ENCODE results near the gene GRK7. TPM values are rescaled to one million over a fixed set of nuclear protein-coding genes. Genes with fewer than 3 reads are reported as not detected.

The GRK7 gene
- total and polyA plus RNA-seq, 9 of the 15 experiments (the other 6 are each of a cell fraction or from before 2014, with no cell fraction given) = 0.01 to 0.08 (median 0.04) TPM; not detected in 3

- CTCF ChIA-PET (ENCODE audit: low intra/inter-chr PET ratio) = no interaction called here
- no peak for FAIRE-seq
- no peaks in the 10 kb centered on the region for H3K79me2 ChIP-seq (ENCODE audit: control insufficient read depth, insufficient read depth, low read length)
These were observed 10.5 kb downstream of the GRK7 start for GRCh38 chr3:141773676-141774075.

More at GRCh38 chr3:141773676-141774075, 10.5 kb downstream of the GRK7 start:
- no peak overlapping the region for H3K4me2 ChIP-seq (ENCODE audit: insufficient read depth, low read length)
- no peak overlapping the region for H3K4me3 ChIP-seq
- peaks cover 3 to 6% of the 10 kb centered on the region in 2 experiments; a peak in 3 of 5 replicates for H3K4me1 ChIP-seq (replicated peaks in 1 of 2; ENCODE audit: control insufficient read depth in 2 of 2, insufficient read depth in 2 of 2, low read length in 2 of 2)
- no peaks in the 10 kb centered on the region for H4K20me1 ChIP-seq (replicated peaks; ENCODE audit: control insufficient read depth, insufficient read depth, low read length)
- POLR2A ChIA-PET = interaction anchor here (0.9 to 1.5 kb wide), 3 partner anchors 8 to 15 kb away, joined by 3 to 6 read pairs (median 4); no protein-coding TSS in a partner anchor
- H3K27ac ChIP-seq (ENCODE audit: extremely low read depth, low read depth, low read length) = no peak overlapping the region
- H3K36me3 ChIP-seq (ENCODE audit: control insufficient read depth, insufficient read depth, low read length) = no peaks in the 10 kb centered on the region
- in situ Hi-C loops (cut with MboI) = no loop called here
- BruUV-seq (replicated peaks) = no TSS peak
- ATAC-seq = no peak
- WGBS (ENCODE audit: insufficient coverage, low coverage, missing lambda C conversion rate) = 72% methylated on average over 6 of the region's 6 CpGs
- no peaks in the 10 kb centered on the region for H3K9me3 ChIP-seq (replicated peaks; ENCODE audit: control insufficient read depth, insufficient read depth, low read depth, low read length)
- H2AFZ ChIP-seq (ENCODE audit: low read depth, low read length) = no peak overlapping the region
- DNase-seq (ENCODE audit: extremely low read depth in 1 of 4, low spot score in 3 of 4) = no peak
- H3K9ac ChIP-seq (ENCODE audit: insufficient read depth in 1 of 2, low read depth in 2 of 2, low read length in 2 of 2) = no peak overlapping the region
- no peaks in the 10 kb centered on the region for H3K27me3 ChIP-seq (ENCODE audit: control insufficient read depth in 2 of 2, insufficient read depth in 2 of 2, low read length in 2 of 2)
- peak; percentile 95 for TF ChIP-seq RBM25 (IDR thresholded peaks at IDR 0.05; ENCODE audit: low read depth, low read length, severe bottlenecking)
- TF ChIP-seq, protein P1, sequence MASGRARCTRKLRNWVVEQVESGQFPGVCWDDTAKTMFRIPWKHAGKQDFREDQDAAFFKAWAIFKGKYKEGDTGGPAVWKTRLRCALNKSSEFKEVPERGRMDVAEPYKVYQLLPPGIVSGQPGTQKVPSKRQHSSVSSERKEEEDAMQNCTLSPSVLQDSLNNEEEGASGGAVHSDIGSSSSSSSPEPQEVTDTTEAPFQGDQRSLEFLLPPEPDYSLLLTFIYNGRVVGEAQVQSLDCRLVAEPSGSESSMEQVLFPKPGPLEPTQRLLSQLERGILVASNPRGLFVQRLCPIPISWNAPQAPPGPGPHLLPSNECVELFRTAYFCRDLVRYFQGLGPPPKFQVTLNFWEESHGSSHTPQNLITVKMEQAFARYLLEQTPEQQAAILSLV (tag; IDR thresholded peaks at IDR 0.05) = no peak
- TF ChIP-seq ARID1B (IDR thresholded peaks at IDR 0.05) = no peak
- no peak for TF ChIP-seq HINFP (tag; conservative IDR thresholded peaks at IDR 0.05; ENCODE audit: low read depth)
- TF ChIP-seq RCOR1 (IDR thresholded peaks at IDR 0.05; ENCODE audit: borderline replicate concordance in 1 of 2, low read depth in 2 of 2, low read length in 2 of 2) = 0 out of 4 replicates have a peak, but pooled peaks of 1 of the 2 experiments have one; percentile 6
- TF ChIP-seq, protein P2, sequence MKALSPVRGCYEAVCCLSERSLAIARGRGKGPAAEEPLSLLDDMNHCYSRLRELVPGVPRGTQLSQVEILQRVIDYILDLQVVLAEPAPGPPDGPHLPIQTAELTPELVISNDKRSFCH (CRISPR knock-in tag; IDR thresholded peaks at IDR 0.05) = no peak
- TF ChIP-seq, protein P2 (tag; IDR thresholded peaks at IDR 0.05) = no peak
- peak; percentile 79 for TF ChIP-seq ZFP36 (IDR thresholded peaks at IDR 0.05; ENCODE audit: low read depth, low read length, partially characterized antibody)
- TF ChIP-seq KDM1A (IDR thresholded peaks at IDR 0.05) = peak; percentile 27 to 38; a peak in 1 of 4 replicates
- TF ChIP-seq SMAD3 (CRISPR knock-in tag; conservative IDR thresholded peaks at IDR 0.05) = no peak
- TF ChIP-seq GABPA (tag; conservative IDR thresholded peaks at IDR 0.05; ENCODE audit: low read depth) = no peak
- TF ChIP-seq ZNF274 (IDR thresholded peaks at IDR 0.05; ENCODE audit: borderline replicate concordance, low read depth, low read length) = no peak
- no peak for TF ChIP-seq DMBX1 (CRISPR knock-in tag; IDR thresholded peaks at IDR 0.05; ENCODE audit: borderline replicate concordance)
- no peak for TF ChIP-seq CREM (IDR thresholded peaks at IDR 0.05; ENCODE audit: low read depth)
- no peak for TF ChIP-seq XRCC3 (IDR thresholded peaks at IDR 0.05)
- peak; percentile 73 for TF ChIP-seq ADNP (tag; IDR thresholded peaks at IDR 0.05)
- TF ChIP-seq ZNF778 (CRISPR knock-in tag; IDR thresholded peaks at IDR 0.05) = no peak
- peak; percentile 83 for TF ChIP-seq BCOR (IDR thresholded peaks at IDR 0.05)
- intact Hi-C loops (cut with micrococcal nuclease) = no loop called here
- H3K9me1 ChIP-seq (ENCODE audit: control insufficient read depth, insufficient read depth, low read length) = no peaks in the 10 kb centered on the region

All from K562 (cell line).